Brain microvascular endothelial cell (primary cell): ENCODE data around the gene PPM1M.

ENCODE experiments used
- DNase-seq: peaks from one replicate; pipeline ENCODE4 v3.0.0-alpha.2; 2020
- H3K27ac ChIP-seq: fragments of 250-450 bp; sonication (Bioruptor Pico); 2 replicates; pipeline ENCODE4 v1.5.1; 2020; ENCODE audit warnings: mild to moderate bottlenecking, moderate library complexity
- H3K27me3 ChIP-seq: fragments of 250-450 bp; sonication (Bioruptor Pico); replicated peaks from 2 replicates; pipeline ENCODE4 v1.5.1; 2020; ENCODE audit warnings: mild to moderate bottlenecking
- H3K36me3 ChIP-seq: fragments of 250-450 bp; sonication (Bioruptor Pico); replicated peaks from 2 replicates; pipeline ENCODE4 v1.5.1; 2020; ENCODE audit warnings: mild to moderate bottlenecking
- H3K4me3 ChIP-seq: 2 replicates; pipeline ENCODE4 v1.5.1; 2011; ENCODE audit warnings: low read depth, mild to moderate bottlenecking, control low read depth, low read length, moderate library complexity
- CTCF ChIP-seq: IDR thresholded peaks from 2 replicates; pipeline ENCODE4 v1.5.1; 2011; ENCODE audit warnings: low read depth, mild to moderate bottlenecking, moderate library complexity, low read length, control low read depth, inconsistent platforms; ENCODE audit errors: missing control alignments
- in situ Hi-C: cut with HindIII; loops from 2 replicates; pipeline ENCODE4 v1.10.0; 2017; ENCODE audit warnings: low sequenced_read_pairs, low pct_ligation_motif_present

Gene PPM1M

GRCh38 chr3:52286777-52287110 lies 41.2 kb downstream of the PPM1M start:
- no peak for DNase-seq
- peak overlapping the region; percentile 96 for H3K4me3 ChIP-seq
- H3K27ac ChIP-seq = peak overlapping the region; percentile 99
- in situ Hi-C loops = no loop called here
- no peaks in the 10 kb centered on the region for H3K36me3 ChIP-seq
- no peaks in the 10 kb centered on the region for H3K27me3 ChIP-seq
- TF ChIP-seq CTCF = no peak

GRCh38 chr3:52288674-52289073 lies 43.1 kb downstream of the PPM1M start:
- no peak for TF ChIP-seq CTCF
- in situ Hi-C loops = no loop called here
- Histone ChIP-seq H3K36me3 (peaks cover 8% of the 10 kb centered on the region), H3K27ac (no peak overlapping the region), H3K27me3 (no peaks in the 10 kb centered on the region), H3K4me3 (peak overlapping the region; percentile 96)
- DNase-seq = no peak

- H3K27me3 ChIP-seq = no peaks in the 10 kb centered on the region
- peaks cover 8% of the 10 kb centered on the region for H3K36me3 ChIP-seq
- no peak for TF ChIP-seq CTCF
- no peak for DNase-seq
- no peak overlapping the region for H3K4me3 ChIP-seq
- H3K27ac ChIP-seq = no peak overlapping the region
- in situ Hi-C loops = no loop called here
These were observed 43.8 kb downstream of the PPM1M start for GRCh38 chr3:52289338-52289746.

GRCh38 chr3:52289747-52290595 lies 44.4 kb downstream of the PPM1M start:
- TF ChIP-seq CTCF = peak; percentile 21
- Histone ChIP-seq H3K36me3 (peaks cover 8% of the 10 kb centered on the region), H3K27me3 (no peaks in the 10 kb centered on the region), H3K4me3 (no peak overlapping the region), H3K27ac (no peak overlapping the region)
- in situ Hi-C loops = no loop called here
- DNase-seq = no peak

- TF ChIP-seq CTCF = no peak
These were observed 45.3 kb downstream of the PPM1M start for GRCh38 chr3:52290596-52291507.

More at GRCh38 chr3:52290596-52291507, 45.3 kb downstream of the PPM1M start:
- in situ Hi-C loops = no loop called here
- H3K36me3 ChIP-seq = peaks cover 8% of the 10 kb centered on the region
- no peak for DNase-seq
- H3K4me3 ChIP-seq = no peak overlapping the region
- H3K27ac ChIP-seq = no peak overlapping the region
- no peaks in the 10 kb centered on the region for H3K27me3 ChIP-seq
